SK-N-SH (cell line): ENCODE results near the gene ARHGAP5.

ENCODE experiments used
- CTCF ChIP-seq: fragments of 200-600 bp; sonication (generic); IDR thresholded peaks from 2 replicates; pipeline ENCODE4 v1.6.1; 2017; ENCODE audit warnings: antibody characterized with exemption, mild to moderate bottlenecking, moderate library complexity
- FOXM1 ChIP-seq: IDR thresholded peaks from 2 replicates; pipeline ENCODE4 v1.4.0; 2012; ENCODE audit warnings: low read depth, mild to moderate bottlenecking
- JUND ChIP-seq: IDR thresholded peaks from 2 replicates; pipeline ENCODE4 v1.4.0; 2012
- MXI1 ChIP-seq: IDR thresholded peaks from 2 replicates; pipeline ENCODE4 v1.6.1; 2012; ENCODE audit warnings: mild to moderate bottlenecking, low read depth, low read length, improper control_type of control experiment
- USF1 ChIP-seq: IDR thresholded peaks from 2 replicates; pipeline ENCODE4 v1.4.0; 2012; ENCODE audit warnings: low read depth, borderline replicate concordance

GRCh38 chr14:32142754-32143437 lies 65.8 kb downstream of the ARHGAP5 start:
- TF ChIP-seq CTCF (no peak), USF1 (no peak), JUND (no peak), MXI1 (no peak), FOXM1 (no peak)
